ENCODE measurements around the gene PAX5. TPM values are rescaled to one million over a fixed set of nuclear protein-coding genes. Genes with fewer than 3 reads are reported as not detected.
A peak's percentile ranks its signal among the peaks of the same experiment; 100 is the strongest.

The PAX5 gene
- total RNA-seq, 1 experiment from 2014 or later, result 0.39 TPM

GRCh38 chr9:36961561-36962325, 72.3 kb downstream of the PAX5 start:
- H3K4me1 ChIP-seq (ENCODE audit: insufficient read depth, low read length), result no peaks in the 10 kb centered on the region
- H4K8ac ChIP-seq (replicated peaks; ENCODE audit: insufficient read length, low read depth, low read length), result no peak overlapping the region
- H4K91ac ChIP-seq (ENCODE audit: insufficient read length, low read depth, low read length), result no peak overlapping the region
- Mint-ChIP-seq H3K9me3 (no peaks in the 10 kb centered on the region; a peak in 1 of 5 replicates), H3K36me3 (ENCODE audit: insufficient read depth in 1 of 3, low read depth in 3 of 3) (no peaks in the 10 kb centered on the region), H3K4me1 (peaks cover 11 to 14% of the 10 kb centered on the region in 2 experiments), H3K27ac (no peak overlapping the region), H3K4me3 (no peak overlapping the region), H3K27me3 (ENCODE audit: low read depth) (peaks cover 12% of the 10 kb centered on the region)
- H2BK5ac ChIP-seq (ENCODE audit: insufficient read length, low read length), result no peak overlapping the region
- no peaks in the 10 kb centered on the region for H3K27me3 ChIP-seq (ENCODE audit: insufficient read depth, low read length)
- no peak overlapping the region for H2BK120ac ChIP-seq (ENCODE audit: low read depth, low read length, poor library complexity, severe bottlenecking)
- H3K27ac ChIP-seq (ENCODE audit: insufficient read length, low read depth, low read length), result no peak overlapping the region
- no peak overlapping the region for H3K56ac ChIP-seq (ENCODE audit: insufficient read length, low read depth, low read length)
- WGBS (ENCODE audit: extremely low coverage, insufficient read length, low lambda C conversion rate), result no CpG with 5 or more reads among the region's 26 CpGs
- H3K79me2 ChIP-seq (ENCODE audit: insufficient read depth, low read length), result no peaks in the 10 kb centered on the region
- no peak overlapping the region for H2AFZ ChIP-seq (ENCODE audit: low read length)
- no peak overlapping the region for H4K5ac ChIP-seq (ENCODE audit: insufficient read length, low read depth, low read length)
- H3K9me3 ChIP-seq (ENCODE audit: control insufficient read depth, low read depth, low read length), result no peaks in the 10 kb centered on the region
- no peak overlapping the region for H3K4ac ChIP-seq (ENCODE audit: low read depth, low read length)
- no peaks in the 10 kb centered on the region for H4K20me1 ChIP-seq (ENCODE audit: control insufficient read depth, insufficient read depth, insufficient read length)
- no peak overlapping the region for H2BK12ac ChIP-seq (ENCODE audit: insufficient read length, low read depth, low read length)
- no peak for TF ChIP-seq CTCF (conservative IDR thresholded peaks at IDR 0.05)
- no peak overlapping the region for H2BK20ac ChIP-seq (ENCODE audit: low read depth, low read length, poor library complexity, severe bottlenecking)
- no peak overlapping the region for H3K18ac ChIP-seq (ENCODE audit: insufficient read length, low read depth, low read length)
- H3K23me2 ChIP-seq (ENCODE audit: insufficient read length, low read depth, low read length, poor library complexity, severe bottlenecking), result no peaks in the 10 kb centered on the region
- H2BK15ac ChIP-seq (ENCODE audit: low read depth, low read length), result no peak overlapping the region
- no peak overlapping the region for H3K9ac ChIP-seq (ENCODE audit: extremely low read depth, insufficient read length, low read length)
- peak; percentile 30 for DNase-seq
- no peak overlapping the region for H3K4me2 ChIP-seq (ENCODE audit: insufficient read depth, insufficient read length, low read length)
- H2AK5ac ChIP-seq (ENCODE audit: insufficient read length, low read length), result no peak overlapping the region
- no peak overlapping the region for H3K23ac ChIP-seq (ENCODE audit: insufficient read length, low read depth, low read length)
- no peak overlapping the region for H3K14ac ChIP-seq (ENCODE audit: insufficient read depth, low read length)
- no peaks in the 10 kb centered on the region for H3K79me1 ChIP-seq (ENCODE audit: insufficient read depth, low read depth, low read length, poor library complexity, severe bottlenecking)
- H3T11ph ChIP-seq (ENCODE audit: low read length), result no peak overlapping the region
